ENCODE results near the gene RCL1.
"Not testable (repeated sequence)": the region's sequence is repeated elsewhere in the genome, so short reads cannot be mapped to it uniquely, and the experiment has no call there.

Gene RCL1, protein sequence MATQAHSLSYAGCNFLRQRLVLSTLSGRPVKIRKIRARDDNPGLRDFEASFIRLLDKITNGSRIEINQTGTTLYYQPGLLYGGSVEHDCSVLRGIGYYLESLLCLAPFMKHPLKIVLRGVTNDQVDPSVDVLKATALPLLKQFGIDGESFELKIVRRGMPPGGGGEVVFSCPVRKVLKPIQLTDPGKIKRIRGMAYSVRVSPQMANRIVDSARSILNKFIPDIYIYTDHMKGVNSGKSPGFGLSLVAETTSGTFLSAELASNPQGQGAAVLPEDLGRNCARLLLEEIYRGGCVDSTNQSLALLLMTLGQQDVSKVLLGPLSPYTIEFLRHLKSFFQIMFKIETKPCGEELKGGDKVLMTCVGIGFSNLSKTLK

DNA sequence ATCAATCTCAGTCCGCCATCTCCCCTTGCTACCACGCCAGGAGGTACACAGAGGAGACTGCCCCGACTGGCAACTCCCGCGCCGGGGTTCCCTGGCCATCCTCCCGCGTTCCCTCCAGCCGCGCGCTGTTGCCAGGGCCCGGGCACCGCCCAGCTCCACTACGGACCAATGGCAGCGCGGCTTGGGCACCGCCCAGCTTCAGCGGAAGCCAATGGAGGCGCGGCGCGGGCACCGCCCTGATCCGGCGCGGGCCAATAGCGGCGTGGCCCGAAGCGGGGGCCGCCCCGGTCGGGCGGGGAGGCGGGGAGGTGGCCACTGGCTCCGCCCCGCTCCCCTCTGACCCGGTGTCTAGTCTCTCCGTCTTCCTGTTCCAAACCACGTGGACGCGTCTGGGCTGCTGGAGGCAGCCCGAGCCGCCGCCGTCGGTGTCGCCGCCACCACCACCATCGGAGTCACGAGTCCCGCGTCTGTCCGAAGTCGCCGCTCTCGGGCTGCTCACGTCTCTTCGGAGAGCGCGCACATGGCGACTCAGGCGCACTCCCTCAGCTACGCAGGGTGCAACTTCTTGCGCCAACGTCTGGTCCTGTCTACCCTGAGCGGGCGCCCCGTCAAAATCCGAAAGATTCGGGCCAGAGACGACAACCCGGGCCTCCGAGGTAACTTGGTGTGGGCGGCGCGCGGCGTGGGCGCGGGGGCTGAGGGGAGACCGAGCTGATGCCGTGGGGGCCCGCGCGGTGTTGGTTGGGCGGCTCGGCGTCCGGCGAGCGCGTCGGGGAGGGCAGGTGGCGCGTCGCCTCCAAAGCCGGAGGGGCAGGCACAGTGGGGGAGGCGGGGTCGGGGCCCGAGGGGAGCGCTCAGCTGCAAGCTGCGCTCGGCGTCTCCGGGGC, at the start of gene RCL1:
RCL1 (plus strand) TSS at position 373 of the 887 bp plus-strand sequence; CDS start at position 521, 148 bp downstream.
- DNase-seq: peak; percentile 96

DNA sequence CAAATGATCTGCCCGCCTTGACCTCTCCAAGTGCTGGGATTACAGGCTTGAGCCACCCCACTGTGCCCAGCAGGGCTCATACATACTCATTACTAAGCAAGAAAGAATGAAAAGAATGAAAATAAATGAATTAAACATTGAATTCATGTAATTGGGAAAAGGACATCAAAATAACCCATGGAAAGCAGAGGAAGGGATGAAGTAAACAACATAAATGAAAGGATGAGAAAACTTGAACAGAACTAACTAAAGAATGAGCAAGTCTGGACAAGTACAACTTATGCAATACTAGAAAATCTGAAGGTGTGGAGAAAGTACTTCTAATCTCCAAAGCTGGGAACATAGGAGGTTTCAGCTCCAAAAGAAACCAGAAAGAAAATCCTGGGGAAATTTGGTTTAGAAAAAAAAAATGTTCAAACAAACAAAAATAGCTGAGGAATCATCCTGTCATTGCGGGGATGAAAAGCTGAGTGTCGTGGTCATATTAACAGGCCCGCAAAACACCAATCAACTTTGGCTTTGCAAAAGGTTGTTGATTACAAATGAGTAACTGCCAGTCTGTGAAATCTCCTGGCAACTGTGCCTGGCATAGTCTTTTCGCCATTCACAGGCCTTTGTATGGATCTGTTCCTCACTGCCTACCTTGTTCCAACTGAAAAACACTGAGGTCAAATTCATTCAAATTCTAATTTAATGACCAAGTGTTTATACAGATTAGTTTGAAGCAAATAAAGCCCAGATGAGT, 49.4 kb upstream of the RCL1 start:
- DNase-seq: no peak

DNA sequence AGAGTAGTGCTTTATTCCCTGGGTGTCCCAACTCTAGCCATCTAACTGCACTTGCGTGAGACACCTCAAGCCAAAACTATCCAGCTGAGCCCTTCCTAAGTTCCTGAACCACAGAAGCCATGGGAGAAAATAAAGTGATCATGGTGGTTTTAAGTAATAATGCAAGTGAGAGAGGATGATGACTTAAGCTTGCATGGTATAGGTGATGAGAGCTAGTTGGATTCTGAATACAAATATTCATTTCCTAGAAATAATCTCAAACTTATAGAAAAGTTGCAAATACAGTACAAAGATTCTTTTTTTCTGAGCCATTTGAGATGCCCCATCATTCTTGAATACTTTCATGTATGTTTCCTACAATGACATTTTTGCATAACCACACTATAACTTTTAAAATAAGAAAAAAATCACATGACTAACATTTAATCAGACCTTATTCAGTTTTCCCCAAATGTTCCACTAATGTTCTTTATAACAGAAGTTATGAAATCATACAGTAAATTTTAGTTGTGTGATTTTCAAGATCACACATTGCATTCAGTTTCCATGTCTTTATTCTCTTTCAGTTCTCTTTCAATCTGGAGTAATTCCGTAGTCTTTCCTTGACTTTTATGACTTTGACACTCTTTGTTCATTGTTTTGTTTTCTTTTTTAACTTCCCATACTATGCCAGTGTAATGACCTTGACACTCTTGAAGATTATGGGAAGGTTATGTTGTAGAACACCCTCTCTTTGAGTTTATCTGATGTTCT, 46.3 kb upstream of the RCL1 start:
- no peak for DNase-seq

DNA sequence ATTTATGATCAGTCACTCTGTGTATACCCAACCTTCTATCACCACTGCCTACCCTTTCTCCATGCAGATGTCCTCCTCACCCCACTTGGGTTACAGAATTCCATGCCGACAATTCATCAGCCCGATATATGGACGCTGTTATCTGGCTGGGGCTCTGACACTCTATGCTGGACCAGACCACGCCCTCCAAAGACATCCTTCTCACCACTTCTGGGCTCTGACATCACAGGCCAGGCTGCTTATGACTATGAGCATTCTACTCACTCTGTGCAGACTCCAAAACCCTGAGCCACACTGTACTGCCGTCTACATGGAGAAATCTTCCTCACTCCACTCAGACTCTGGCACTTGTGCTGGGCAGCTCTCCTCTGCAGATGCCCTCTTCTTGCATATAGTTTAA, 44.1 kb upstream of the RCL1 start:
- DNase-seq: no peak

DNA sequence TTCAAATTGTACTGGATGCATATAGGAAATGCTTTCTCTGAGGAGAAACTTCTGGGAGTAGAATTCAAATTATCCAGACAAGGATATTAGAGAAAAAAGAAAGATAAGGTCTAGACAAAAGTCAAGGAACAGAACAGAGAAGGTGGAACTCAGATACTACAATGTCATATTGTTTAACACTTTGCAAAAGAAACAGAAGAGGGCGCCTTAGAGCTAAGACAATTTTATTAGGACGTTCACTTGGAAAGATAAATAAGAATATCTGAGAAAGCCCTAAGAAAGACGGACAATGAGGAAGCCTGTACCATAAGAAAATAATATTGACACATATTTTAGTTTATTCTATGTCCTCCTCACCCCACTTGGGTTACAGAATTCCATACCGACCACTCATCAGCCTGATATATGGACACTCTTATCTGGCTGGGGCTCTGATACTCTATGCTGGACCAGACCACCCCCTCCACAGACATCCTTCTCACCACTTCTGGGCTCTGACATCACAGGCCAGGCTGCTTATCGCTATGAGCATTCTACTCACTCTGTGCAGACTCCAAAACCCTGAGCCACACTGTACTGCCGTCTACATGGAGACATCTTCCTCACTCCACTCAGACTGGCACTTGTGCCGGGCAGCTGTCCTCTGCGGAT, 42.6 kb upstream of the RCL1 start:
- DNase-seq: peak; percentile 56

DNA sequence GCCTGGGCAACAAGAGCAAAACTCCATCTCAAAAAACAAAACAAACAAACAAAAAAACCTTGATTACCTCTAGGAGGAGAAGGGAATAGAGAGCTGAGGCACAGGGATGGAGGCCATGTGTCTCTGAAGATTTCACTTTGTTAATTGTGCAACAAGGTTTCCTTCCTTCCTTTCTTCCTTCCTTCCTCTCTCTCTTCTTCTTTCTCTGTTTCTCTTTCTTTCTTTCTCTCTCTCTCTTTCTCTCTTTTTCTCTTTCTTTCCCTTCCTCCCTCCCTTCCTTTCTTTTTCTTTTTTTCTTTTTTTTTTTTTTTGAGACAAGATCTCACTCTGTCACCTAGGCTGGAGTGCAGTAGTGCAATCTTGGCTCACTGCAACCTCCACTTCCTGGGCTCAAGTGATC, 38.2 kb upstream of the RCL1 start:
- not testable (repeated sequence) for DNase-seq

DNA sequence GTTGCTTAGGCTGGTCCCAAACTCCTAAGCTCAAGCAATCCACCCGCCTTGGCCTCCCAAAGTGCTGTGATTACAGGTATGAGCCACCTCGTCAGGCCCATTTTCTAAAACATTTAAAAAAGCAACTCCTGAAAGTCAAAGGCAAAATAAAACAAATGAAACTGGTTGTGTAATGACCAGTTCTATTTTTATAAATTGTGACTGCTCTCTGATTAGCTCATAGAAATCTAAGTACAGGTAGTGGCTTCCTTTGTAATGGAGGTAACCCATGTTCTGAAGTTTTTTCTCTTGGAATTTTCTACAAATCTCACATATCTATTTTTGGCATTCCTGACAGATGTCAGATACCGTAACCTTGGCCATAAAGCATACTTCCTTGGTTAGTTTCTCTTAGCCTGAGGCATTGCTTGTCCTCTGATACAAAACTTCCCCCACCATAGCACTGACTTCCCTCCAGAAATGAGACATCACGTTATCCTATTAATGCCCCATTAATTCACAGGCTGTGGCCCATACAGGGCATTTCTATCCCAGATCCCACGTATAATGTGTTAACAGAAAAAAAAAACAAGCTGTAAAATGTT, 37.6 kb upstream of the RCL1 start:
- no peak for DNase-seq

DNA sequence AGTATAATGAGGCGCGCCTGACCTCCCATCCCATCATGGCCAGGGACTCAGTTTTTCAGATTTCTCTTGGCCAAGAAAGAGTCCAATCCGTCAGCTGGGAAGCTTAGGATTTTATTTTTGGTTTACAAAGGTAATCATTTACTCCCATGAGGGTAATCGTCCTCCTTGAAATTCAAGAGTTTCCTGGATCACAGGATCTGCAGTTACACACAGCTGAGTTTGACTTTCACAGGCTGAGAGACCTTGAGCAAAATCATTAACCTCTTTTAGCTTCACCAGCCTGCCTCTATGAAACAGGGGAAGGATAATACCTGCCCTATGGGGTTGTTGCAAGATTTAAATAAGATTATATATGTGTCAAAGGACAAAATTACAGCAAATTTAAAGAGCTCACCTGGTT, 36.3 kb upstream of the RCL1 start:
- DNase-seq: no peak

DNA sequence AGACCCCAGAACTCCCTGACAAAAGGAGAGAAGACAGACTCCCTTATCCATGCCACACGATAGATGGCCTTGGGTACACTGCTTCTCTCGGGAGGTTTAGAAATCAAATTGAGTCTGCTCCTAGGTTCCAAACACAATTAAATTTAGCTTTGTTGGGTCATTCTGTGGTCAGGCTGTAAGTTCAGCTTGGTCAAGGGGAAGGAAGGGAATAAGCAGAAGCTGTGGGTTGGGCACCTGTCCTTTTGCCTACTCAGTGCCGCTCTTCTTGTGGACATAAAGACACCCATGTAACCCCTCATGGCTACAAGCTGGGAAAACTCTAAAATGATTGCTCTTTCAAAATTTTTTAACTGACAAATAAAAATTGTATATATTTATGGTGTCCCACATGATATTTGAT, 32.6 kb upstream of the RCL1 start:
- no peak for DNase-seq

DNA sequence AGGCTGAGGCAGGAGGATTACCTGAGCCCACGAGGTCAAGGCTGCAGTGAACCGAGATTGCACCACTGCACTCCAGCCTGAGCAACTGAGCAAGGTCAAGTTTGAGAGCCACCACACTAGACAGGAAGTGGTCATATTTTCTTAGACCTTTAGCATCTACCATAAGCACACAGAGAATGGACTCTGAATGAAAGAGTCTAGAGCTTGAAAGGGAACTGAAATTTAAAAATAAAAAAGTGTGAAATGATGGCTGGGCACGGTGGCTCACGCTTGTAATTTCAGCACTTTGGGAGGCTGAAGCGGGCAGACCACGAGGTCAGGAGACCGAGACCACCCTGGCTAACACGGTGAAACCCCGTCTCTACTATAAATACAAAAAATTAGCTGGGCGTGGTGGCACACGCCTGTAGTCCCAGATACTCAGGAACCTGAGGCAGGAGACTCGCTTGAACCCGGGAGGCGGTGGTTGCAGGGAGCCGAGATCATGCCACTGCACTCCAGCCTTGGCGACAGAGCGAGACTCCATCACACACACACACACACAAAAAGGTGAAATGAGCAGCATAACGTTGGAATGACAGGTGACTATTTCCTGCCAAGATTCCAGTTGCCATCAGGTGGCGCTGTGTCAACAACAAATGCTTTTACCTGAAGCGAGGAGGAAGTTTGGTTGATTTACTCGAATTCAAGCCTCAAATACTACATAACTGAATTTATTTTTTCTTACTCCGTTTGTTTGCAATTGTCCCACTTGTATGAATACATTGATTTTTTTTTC, 30.4 kb upstream of the RCL1 start:
- DNase-seq: peak; percentile 84

DNA sequence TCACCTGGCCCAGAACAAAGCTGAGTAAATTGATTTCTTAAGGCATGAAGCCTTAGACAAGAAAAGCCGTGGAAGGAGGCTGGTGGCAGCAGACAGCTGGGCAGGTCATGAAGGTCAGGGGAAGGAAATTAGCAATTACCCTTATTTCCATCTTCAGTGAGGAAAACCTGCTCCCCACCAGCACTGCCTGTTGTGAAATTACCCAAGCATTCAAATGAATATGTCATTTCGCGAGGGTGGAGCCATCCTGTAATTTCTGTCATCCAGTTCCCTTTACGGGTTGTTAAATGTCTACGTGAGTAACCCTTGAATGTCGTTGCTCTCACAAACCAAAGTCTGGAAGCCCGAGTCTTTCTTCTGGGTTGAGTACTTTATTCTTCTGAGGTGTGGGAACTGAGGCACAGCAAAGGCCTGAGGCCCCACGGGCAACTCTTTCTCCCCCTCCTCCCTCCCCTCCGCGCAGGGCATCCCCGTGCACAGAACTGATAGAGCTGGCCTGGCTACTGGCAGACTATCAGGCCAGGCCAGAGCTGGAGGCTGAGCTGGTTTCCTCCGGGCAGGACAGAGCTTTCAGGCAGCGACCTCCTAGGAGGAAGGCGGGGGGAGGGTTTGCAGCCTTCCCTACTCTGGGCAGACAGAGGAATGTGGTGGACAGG, 29.7 kb upstream of the RCL1 start:
- no peak for DNase-seq

DNA sequence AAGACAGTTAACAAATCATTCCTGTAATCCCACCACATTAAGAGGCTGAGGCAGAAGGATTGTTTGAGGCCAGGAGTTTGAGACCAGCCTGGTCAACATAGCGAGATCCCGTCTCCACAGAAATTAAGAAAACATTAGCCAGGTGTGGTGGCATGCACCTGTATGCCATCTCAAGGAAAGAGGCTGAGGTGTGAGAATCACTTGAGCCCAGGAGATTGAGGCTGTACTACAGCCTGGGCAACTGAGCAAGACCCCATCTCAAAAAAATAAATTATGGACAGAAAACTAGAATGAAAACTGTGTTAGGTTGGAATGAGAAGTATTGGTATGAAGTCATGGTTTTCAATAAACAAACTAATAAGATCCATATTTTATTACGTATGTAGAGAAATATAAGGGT, 28.7 kb upstream of the RCL1 start:
- no peak for DNase-seq

DNA sequence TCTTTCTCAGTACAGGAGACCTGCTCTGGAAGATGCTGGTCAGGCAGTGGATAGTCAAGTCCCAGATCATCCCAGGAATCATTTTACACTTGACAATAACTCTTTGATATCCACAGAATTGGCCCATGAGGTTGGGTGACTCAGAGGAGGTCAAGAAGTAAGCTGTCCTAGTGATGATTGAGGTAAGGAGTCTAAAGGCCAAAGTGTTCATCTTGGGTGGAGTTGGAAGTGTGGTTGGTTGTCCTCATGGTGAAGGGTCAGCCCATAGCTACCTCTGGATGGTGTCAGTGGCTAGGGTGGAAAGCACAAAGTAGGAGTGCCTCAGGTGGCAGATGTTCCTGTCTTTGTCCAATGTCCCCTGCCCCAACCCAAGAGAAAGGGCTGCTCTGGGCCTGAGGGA, 24.1 kb upstream of the RCL1 start:
- no peak for DNase-seq

DNA sequence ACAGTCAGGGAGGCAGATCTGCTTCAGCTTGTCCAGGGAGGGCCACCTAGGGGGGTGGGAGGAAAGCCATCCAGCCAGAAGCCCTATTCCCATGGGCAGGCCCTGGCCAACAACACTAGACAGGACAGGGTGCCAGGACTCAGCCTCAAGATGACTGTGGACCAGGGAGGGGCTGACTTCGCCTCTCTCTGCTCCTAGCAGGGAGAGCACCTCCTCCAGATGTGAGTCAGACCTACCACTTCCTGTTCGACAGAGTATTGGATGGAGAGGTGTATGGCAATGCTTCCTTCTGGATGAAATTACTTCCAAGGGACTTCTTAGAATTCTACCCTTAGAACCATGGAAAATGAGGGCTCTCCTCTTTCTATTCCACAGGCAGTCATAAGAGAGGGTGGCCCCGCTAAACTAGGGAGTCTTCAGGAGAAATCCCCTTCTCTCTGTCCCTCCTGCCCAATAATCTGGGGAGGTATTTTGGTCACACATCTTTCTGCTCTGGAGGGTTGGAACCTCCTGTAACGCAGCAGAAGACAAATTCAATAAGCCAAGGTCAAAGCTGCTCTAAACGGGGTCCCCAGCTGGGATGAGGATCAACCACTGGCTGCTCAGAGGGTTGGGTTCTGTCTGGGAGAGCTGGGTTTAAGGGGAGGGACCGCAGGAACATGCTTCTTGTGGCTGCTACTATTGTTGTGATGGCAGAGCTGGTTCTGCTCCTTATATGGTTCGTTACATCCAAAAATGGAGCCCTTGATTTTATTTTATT, 23.2 kb upstream of the RCL1 start:
- no peak for DNase-seq

DNA sequence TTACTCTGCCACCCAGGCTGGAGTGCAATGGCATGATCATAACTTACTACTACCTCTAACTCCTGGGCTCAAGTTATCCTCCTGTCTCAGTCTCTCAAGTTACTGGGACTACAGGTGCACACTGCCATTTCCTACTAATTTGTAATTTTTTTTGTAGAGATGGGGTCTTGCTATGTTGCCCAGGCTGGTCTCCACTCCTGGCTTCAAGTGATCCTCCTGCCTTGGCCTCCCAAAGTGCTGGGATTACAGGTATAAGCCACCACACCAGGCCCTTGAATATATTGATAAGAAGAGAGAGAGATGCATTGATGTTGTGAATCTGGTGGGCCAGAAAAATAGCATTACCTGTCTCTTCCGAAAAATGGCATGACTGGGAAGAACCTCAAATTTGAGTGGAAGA, 21.0 kb upstream of the RCL1 start:
- DNase-seq: no peak

DNA sequence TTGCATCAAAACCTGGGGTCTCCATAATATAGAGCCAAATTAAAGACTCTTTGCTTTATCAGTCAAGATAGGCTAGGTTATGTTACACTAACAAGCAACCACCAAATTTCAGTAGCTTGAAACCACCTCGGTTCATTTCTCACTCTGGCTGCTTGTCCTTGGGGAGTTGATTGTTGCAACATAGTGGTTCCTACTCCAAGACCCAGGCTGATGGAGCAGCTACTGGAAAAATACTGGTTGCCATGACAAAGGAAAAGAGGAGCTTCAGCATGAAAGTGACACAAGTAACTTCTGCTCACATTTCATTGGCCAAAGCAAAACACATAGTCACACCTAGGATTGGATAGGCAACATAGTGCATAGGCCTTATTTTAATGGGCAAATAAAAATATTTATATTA, 18.5 kb upstream of the RCL1 start:
- DNase-seq: no peak

DNA sequence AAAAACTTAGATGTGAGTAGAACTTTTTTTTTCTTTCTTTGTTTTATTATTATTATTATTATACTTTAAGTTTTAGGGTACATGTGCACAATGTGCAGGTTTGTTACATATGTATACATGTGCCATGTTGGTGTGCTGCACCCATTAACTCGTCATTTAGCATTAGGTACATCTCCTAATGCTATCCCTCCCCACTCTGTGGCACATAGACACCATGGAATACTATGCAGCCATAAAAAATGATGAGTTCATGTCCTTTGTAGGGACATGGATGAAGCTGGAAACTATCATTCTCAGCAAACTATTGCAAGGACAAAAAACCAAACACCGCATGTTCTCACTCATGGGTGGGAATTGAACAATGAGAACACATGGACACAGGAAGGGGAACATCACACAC, 17.8 kb upstream of the RCL1 start:
- not testable (repeated sequence) for DNase-seq

DNA sequence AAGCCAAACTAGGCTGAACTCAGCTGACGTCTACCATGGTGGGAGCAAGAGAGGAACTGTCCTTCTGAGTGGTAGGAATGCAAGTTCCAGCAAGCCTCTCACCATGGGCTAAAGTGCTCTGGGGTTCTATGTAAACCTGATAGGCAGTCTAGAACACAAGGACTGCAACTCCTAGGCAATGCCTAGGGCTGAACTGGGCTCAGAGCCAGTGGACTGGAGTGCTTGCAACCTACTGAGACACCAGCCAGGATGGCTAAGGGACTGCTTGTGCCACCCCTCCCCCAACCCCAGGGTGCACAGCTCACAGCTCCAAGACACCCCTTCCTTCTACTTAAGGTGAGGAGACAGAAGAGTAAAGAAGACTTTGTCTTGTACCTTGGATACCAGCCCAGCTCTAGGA, 12.1 kb upstream of the RCL1 start:
- no peak for DNase-seq

DNA sequence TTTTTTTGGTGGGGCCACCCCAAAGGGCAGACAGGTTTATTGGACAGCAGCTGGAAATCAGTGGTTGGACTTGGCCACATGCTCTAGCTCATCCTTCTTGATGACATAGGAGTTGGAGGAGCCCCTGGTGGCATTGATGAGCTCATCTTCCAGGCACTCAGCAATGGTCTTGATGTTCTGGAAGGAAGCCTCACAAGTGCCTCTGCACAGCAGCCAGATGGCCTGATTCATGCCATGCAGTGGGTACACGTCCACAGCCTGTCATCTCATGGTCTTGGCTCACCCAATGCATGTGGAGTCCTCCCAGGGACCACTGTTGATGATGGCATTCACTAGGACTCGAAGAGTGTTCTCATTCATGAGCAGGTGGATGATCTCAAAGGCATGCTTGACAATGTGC, 11.3 kb upstream of the RCL1 start:
- DNase-seq: no peak

DNA sequence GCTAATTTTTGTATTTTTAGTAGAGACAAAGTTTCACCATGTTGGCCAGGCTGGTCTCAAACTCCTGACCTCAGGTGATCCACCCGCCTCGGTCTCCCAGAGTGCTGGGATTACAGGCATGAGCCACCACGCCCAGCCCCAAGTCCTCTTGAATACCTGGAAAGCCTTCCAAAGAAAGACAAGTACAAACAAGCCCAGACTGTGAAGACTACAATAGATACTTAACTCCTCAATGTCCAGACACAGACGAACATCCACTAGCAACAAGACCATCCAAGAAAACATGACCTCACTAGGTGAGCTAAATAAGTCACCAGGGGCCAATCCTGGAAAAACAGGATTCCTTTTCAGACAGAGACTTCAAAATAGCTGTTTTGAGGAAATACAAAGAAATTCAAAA, 9.6 kb upstream of the RCL1 start:
- DNase-seq: not testable (repeated sequence)
